HUES48 (cell line): ENCODE data around the gene HSDL1.

Source experiments
- H3K27ac ChIP-seq: one replicate; pipeline ENCODE4 v1.7.0; 2013; ENCODE audit warnings: low read depth, low read length, inconsistent platforms
- H3K27me3 ChIP-seq: 2 replicates; pipeline ENCODE4 v1.6.1; 2013; ENCODE audit warnings: mild to moderate bottlenecking, low read length; ENCODE audit not compliant: control insufficient read depth, insufficient read depth
- H3K36me3 ChIP-seq: 2 replicates; pipeline ENCODE4 v1.6.1; 2013; ENCODE audit warnings: low read length; ENCODE audit not compliant: control insufficient read depth, insufficient read depth
- H3K4me1 ChIP-seq: 2 replicates; pipeline ENCODE4 v1.6.1; 2013; ENCODE audit warnings: mild to moderate bottlenecking, low read length; ENCODE audit not compliant: control insufficient read depth, insufficient read depth
- H3K4me3 ChIP-seq: 2 replicates; pipeline ENCODE4 v1.5.1; 2013; ENCODE audit warnings: mild to moderate bottlenecking, low read depth, low read length
- H3K9ac ChIP-seq: 2 replicates; pipeline ENCODE4 v1.6.1; 2013; ENCODE audit warnings: mild to moderate bottlenecking, low read depth, low read length, moderate library complexity
- H3K9me3 ChIP-seq: 2 replicates; pipeline ENCODE4 v1.6.1; 2013; ENCODE audit warnings: low read length; ENCODE audit not compliant: control insufficient read depth, insufficient read depth

The HSDL1 gene

DNA sequence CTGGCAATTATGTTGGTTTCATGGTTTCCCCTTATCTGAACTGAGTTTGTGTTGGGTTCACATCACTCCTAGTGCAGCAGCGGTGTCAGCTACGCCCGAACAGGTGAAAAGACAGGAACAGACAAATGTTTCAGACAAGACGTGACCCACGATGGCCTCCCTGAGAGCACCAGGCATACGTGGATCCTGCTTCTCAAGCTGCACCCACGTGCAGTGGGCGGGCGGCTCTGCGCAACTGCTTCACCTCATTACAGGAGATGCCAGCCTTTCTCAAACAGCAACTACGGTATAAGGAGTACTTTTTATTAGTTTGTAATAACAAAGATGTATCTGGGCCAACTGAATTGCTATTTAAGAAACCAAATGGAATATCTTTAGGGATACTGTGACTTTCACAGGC is 69.6 kb downstream of the HSDL1 start:
- H3K4me1 ChIP-seq: no peaks in the 10 kb centered on the region
- no peak overlapping the region for H3K4me3 ChIP-seq
- no peak overlapping the region for H3K27ac ChIP-seq
- no peak overlapping the region for H3K9ac ChIP-seq
- no peaks in the 10 kb centered on the region for H3K9me3 ChIP-seq
- no peaks in the 10 kb centered on the region for H3K27me3 ChIP-seq
- peaks cover 73% of the 10 kb centered on the region for H3K36me3 ChIP-seq

DNA sequence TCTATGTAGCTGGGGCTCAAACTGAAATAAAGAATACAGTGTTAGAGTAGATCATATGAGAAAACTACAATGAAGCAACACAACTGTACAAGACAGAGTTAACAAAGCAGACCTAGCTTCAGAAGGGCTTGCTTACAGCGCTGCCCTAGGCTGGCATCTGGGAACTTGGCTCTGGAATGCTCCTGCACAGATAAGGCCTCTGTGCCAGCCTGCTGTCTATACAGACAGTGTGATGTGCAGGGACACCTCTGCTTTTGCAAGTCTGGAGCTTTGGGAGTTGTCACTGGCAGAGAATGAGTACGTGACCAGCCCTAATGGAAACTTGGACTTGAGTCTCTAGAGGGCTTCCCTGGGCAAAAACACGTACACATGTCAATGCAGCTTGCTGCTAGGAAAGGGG is 70.3 kb downstream of the HSDL1 start:
- H3K9ac ChIP-seq: no peak overlapping the region
- no peaks in the 10 kb centered on the region for H3K4me1 ChIP-seq
- H3K9me3 ChIP-seq: no peaks in the 10 kb centered on the region
- H3K36me3 ChIP-seq: peaks cover 73% of the 10 kb centered on the region
- no peak overlapping the region for H3K27ac ChIP-seq
- no peaks in the 10 kb centered on the region for H3K27me3 ChIP-seq
- no peak overlapping the region for H3K4me3 ChIP-seq
